K562 (cell line): Measurements from ENCODE around the gene BLVRA. TPM values are rescaled to one million over a fixed set of nuclear protein-coding genes. Genes with fewer than 3 reads are reported as not detected.
A peak's percentile ranks its signal among the peaks of the same experiment; 100 is the strongest.

Source experiments
- ATAC-seq: fragments of 200-7000 bp; cut with Tn5 transposase; 3 replicates; pipeline ENCODE4 v1.9.1; 2020; ENCODE audit warnings: moderate library complexity
- BruUV-seq: library from RNA; stranded (reverse); fragments of 400-500 nt; replicated peaks from 2 replicates; lab custom pipeline; 2021; lab: Mats Ljungman, UMichigan
- CTCF ChIA-PET: fragments of 300-600 bp; formaldehyde crosslinking; extraction: SDS; loops from one replicate; lab custom pipeline; 2021; ENCODE audit warnings: low intra/inter-chr PET ratio; lab: Yijun Ruan, JAX
- POLR2A ChIA-PET: fragments of 300-600, 350-650 bp; sonication (Branson Sonifier 250); formaldehyde crosslinking; extraction: SDS; loops from one replicate; lab custom pipeline; 2021; ENCODE audit warnings: antibody characterized with exemption, inconsistent platforms; lab: Yijun Ruan, JAX
- DNase-seq, 4 experiments: peaks; one replicate each; pipeline versions ENCODE4 v3.0.0 to v3.0.0-alpha.2; 2011 to 2018; ENCODE audit warnings: low spot score in 3 of 4, mixed read lengths in 3 of 4; ENCODE audit errors: extremely low read depth in 1 of 4
- FAIRE-seq: peaks from 2 replicates; lab custom pipeline; 2011; peaks lifted over from hg19 to GRCh38; lab: Jason Lieb, UNC
- H2AFZ ChIP-seq: 2 replicates; pipeline ENCODE4 v1.6.0; 2011; ENCODE audit warnings: low read depth, low read length, control low read depth, inconsistent platforms
- H3K27ac ChIP-seq: fragments of 200-600 bp; 3 replicates; pipeline ENCODE4 v1.8.0; 2011; ENCODE audit warnings: low read depth, mild to moderate bottlenecking, control low read depth, inconsistent platforms, low read length, moderate library complexity, mixed read lengths; ENCODE audit errors: extremely low read depth
- H3K27me3 ChIP-seq, 2 experiments: fragments of 300-600 bp in 1 of 2; 2 replicates in 1 of 2; 3 replicates in 1 of 2; pipeline versions ENCODE4 v1.6.0 to v1.8.0; 2011; ENCODE audit warnings: inconsistent platforms in 2 of 2, low read length in 2 of 2, mild to moderate bottlenecking in 1 of 2, mixed read lengths in 1 of 2, moderate library complexity in 1 of 2; ENCODE audit not compliant: control insufficient read depth in 2 of 2, insufficient read depth in 2 of 2
- H3K36me3 ChIP-seq: fragments of 300-600 bp; 3 replicates; pipeline ENCODE4 v1.8.0; 2011; ENCODE audit warnings: mild to moderate bottlenecking, low read length, inconsistent platforms; ENCODE audit not compliant: control insufficient read depth, insufficient read depth
- H3K4me1 ChIP-seq, 2 experiments: fragments of 200-600 bp in 1 of 2; replicated peaks in 1 of 2; 2 replicates in 1 of 2; 3 replicates in 1 of 2; pipeline versions ENCODE4 v1.5.1 to v1.8.0; 2011; ENCODE audit warnings: inconsistent platforms in 2 of 2, low read length in 2 of 2, mild to moderate bottlenecking in 1 of 2, mixed read lengths in 1 of 2, moderate library complexity in 1 of 2; ENCODE audit not compliant: control insufficient read depth in 2 of 2, insufficient read depth in 2 of 2
- H3K4me2 ChIP-seq: 2 replicates; pipeline ENCODE4 v1.6.1; 2011; ENCODE audit warnings: low read length, control low read depth, inconsistent platforms, mixed read lengths; ENCODE audit not compliant: insufficient read depth
- H3K4me3 ChIP-seq: fragments of 200-600 bp; sonication (generic), shearing (Covaris generic); 2 replicates; pipeline ENCODE4 v1.5.1; 2016; ENCODE audit warnings: control low read depth, inconsistent platforms
- H3K79me2 ChIP-seq: fragments of 200-600 bp; 3 replicates; pipeline ENCODE4 v1.8.0; 2011; ENCODE audit warnings: low read length, inconsistent platforms; ENCODE audit not compliant: control insufficient read depth, insufficient read depth
- H3K9ac ChIP-seq, 2 experiments: 2 replicates each; pipeline versions ENCODE4 v1.6.0 to v1.6.1; 2011; ENCODE audit warnings: low read depth in 2 of 2, low read length in 2 of 2, control low read depth in 1 of 2, inconsistent platforms in 1 of 2, mild to moderate bottlenecking in 1 of 2, mixed read lengths in 1 of 2; ENCODE audit not compliant: insufficient read depth in 1 of 2
- H3K9me1 ChIP-seq: one replicate; pipeline ENCODE4 v1.6.0; 2011; ENCODE audit warnings: inconsistent platforms, mild to moderate bottlenecking, low read length, moderate library complexity; ENCODE audit not compliant: control insufficient read depth, insufficient read depth
- H3K9me3 ChIP-seq: replicated peaks from 2 replicates; pipeline ENCODE4 v1.5.1; 2011; ENCODE audit warnings: low read depth, low read length, inconsistent platforms; ENCODE audit not compliant: control insufficient read depth, insufficient read depth
- H4K20me1 ChIP-seq: replicated peaks from 2 replicates; pipeline ENCODE4 v1.6.1; 2011; ENCODE audit warnings: low read length, inconsistent platforms, mixed read lengths; ENCODE audit not compliant: control insufficient read depth, insufficient read depth
- BMI1 ChIP-seq: fragments of 150-350 bp; IDR thresholded peaks from 2 replicates; pipeline ENCODE4 v1.6.1; 2014; ENCODE audit warnings: low read length
- COPS2 ChIP-seq: fragments of 450-650 bp; conservative IDR thresholded peaks from 2 replicates; pipeline ENCODE4 v1.6.1; 2016; ENCODE audit warnings: mild to moderate bottlenecking, moderate library complexity
- DIDO1 ChIP-seq: fragments of 450-650 bp; IDR thresholded peaks from 2 replicates; pipeline ENCODE4 v1.6.1; 2016; ENCODE audit warnings: low read depth, missing biosample characterization, missing genetic modification characterization
- HEY1 ChIP-seq: fragments of 250-450 bp; sonication (Bioruptor Pico); IDR thresholded peaks from 2 replicates; pipeline ENCODE4 v1.5.0; 2020; ENCODE audit warnings: mild to moderate bottlenecking, moderate library complexity, borderline replicate concordance
- JUND ChIP-seq, 2 experiments: IDR thresholded peaks; 2 replicates in 1 of 2; 3 replicates in 1 of 2; pipeline ENCODE4 v1.6.1; 2011; ENCODE audit warnings: borderline replicate concordance in 2 of 2, low read depth in 2 of 2, low read length in 2 of 2, improper control_type of control experiment in 1 of 2, missing biosample characterization in 1 of 2, missing genetic modification characterization in 1 of 2, missing genetic modification reagents in 1 of 2
- RAD51 ChIP-seq: fragments of 450-650 bp; IDR thresholded peaks from 2 replicates; pipeline ENCODE4 v1.7.1; 2016; ENCODE audit warnings: low read depth, mild to moderate bottlenecking, borderline replicate concordance
- RBM15 ChIP-seq: fragments of 200-400 bp; formaldehyde crosslinking; IDR thresholded peaks from 2 replicates; pipeline ENCODE4 v1.6.1; 2018; ENCODE audit warnings: mild to moderate bottlenecking, low read length, moderate library complexity; ENCODE audit not compliant: insufficient read depth
- RBM22 ChIP-seq: fragments of 200-400 bp; formaldehyde crosslinking; IDR thresholded peaks from 2 replicates; pipeline ENCODE4 v1.6.1; 2018; ENCODE audit warnings: low read length, low read depth; ENCODE audit not compliant: poor library complexity, severe bottlenecking
- SP2 ChIP-seq: IDR thresholded peaks from 2 replicates; pipeline ENCODE4 v1.6.1; 2011; ENCODE audit warnings: mild to moderate bottlenecking, low read depth, low read length, moderate library complexity; ENCODE audit not compliant: poor library complexity, severe bottlenecking; ENCODE audit errors: extremely low read depth
- WGBS: fragments of 100-300 bp; shearing (Covaris generic); methylation state at CpG from one replicate; pipeline ENCODE4 v1.1.6; 2016; ENCODE audit warnings: low coverage, mixed read lengths; ENCODE audit not compliant: insufficient coverage; ENCODE audit errors: missing lambda C conversion rate; 5-methylcytosine and 5-hydroxymethylcytosine counted together
- in situ Hi-C: fragments of 300-500 bp; cut with MboI; formaldehyde crosslinking; loops from 4 replicates; pipeline ENCODE4 v1.15.0; 2018; ENCODE audit warnings: inconsistent platforms, mixed read lengths
- intact Hi-C: fragments of 100-400 bp; cut with micrococcal nuclease; formaldehyde crosslinking; loops from 2 replicates; pipeline ENCODE4 v1.14.2; 2022
- polyA plus RNA-seq, 8 experiments: library from polyadenylated mRNA; depleted of rRNA in 4 of 8; stranded (reverse) in 5 of 8; unstranded in 3 of 8; fragments of >200 nt; fragmentation: Nextera tagmentation in 2 of 8; fragmentation: Illumina TruSeq in 1 of 8; extraction: Ambion mirVana in 2 of 8; extraction: Trizol in 1 of 8; gene quantifications; 2 replicates each; pipeline versions ENCODE4 v1.2.1 to v1.2.3, GENCODE V29; 2011 to 2014; ENCODE audit warnings: inconsistent platforms in 1 of 8, missing spikeins in 1 of 8
- total RNA-seq, 7 experiments: library from RNA; depleted of rRNA in 6 of 7; stranded (reverse); fragments of >200 nt in 6 of 7; fragmentation: Illumina TruSeq in 2 of 7; extraction: Trizol in 2 of 7; gene quantifications; 2 replicates each; pipeline versions ENCODE4 v1.2.1 to v1.2.3, GENCODE V29; 2011 to 2021; ENCODE audit warnings: low replicate concordance in 1 of 7
- TF ChIP-seq, protein P1 (sequence below): fragments of 200-400 bp; formaldehyde crosslinking; IDR thresholded peaks from 2 replicates; pipeline ENCODE4 v1.6.1; 2017; ENCODE audit warnings: mild to moderate bottlenecking, low read depth, low read length, moderate library complexity
- TF ChIP-seq, protein P2 (sequence below): sonication (generic); formaldehyde crosslinking; IDR thresholded peaks from 2 replicates; pipeline ENCODE4 v1.8.0; 2022; ENCODE audit warnings: mild to moderate bottlenecking, missing genetic modification reagents, borderline replicate concordance
- TF ChIP-seq, protein P3 (sequence below): sonication (generic); formaldehyde crosslinking; IDR thresholded peaks from 2 replicates; pipeline ENCODE4 v1.8.1; 2022; ENCODE audit warnings: missing genetic modification reagents
- TF ChIP-seq, protein P4 (sequence below): sonication (generic); formaldehyde crosslinking; IDR thresholded peaks from 2 replicates; pipeline ENCODE4 v1.8.1; 2023; ENCODE audit warnings: mild to moderate bottlenecking, missing genetic modification reagents

Gene BLVRA
- total and polyA plus RNA-seq, 9 of the 15 experiments (the other 6 are each of a cell fraction or from before 2014, with no cell fraction given) = 48.5 to 147 (median 61.5) TPM

DNA sequence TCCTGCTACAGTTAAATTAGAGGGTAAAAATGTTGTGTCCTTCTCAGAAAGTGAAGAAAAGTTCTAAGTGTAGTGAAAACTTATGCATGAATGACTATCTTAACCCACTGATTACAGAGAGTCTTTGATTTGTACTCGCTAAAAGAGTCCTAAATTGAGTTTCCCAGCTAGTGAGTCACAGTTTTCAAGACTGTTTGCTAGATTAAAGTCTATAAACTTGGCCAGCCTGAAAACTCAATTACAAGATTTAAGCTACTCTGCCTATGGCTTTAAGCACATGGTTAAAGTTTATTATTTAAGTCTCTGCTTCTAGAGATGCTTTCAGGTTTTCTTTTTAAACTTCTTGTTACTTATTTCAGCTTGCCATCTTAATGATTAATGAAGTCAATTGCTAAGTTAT, 66.5 kb downstream of the BLVRA start:
- Histone ChIP-seq H3K4me3 (no peak overlapping the region), H3K9me1 (no peaks in the 10 kb centered on the region), H2AFZ (no peak overlapping the region), H3K9ac (no peak overlapping the region), H3K79me2 (no peaks in the 10 kb centered on the region), H3K4me1 (peaks cover 5 to 7% of the 10 kb centered on the region in 2 experiments; a peak in 2 of 5 replicates), H3K4me2 (no peak overlapping the region), H3K27ac (no peak overlapping the region), H3K27me3 (peaks cover 20 to 21% of the 10 kb centered on the region in 2 experiments), H4K20me1 (no peaks in the 10 kb centered on the region), H3K9me3 (no peaks in the 10 kb centered on the region; the same call in 1 of the 2 replicates), H3K36me3 (no peaks in the 10 kb centered on the region)
- in situ Hi-C loops (loop anchor here (25.0 kb wide), 1 partner anchor 1888 kb away; no protein-coding TSS in a partner anchor), intact Hi-C loops (no loop called here)
- ChIA-PET CTCF (interaction anchor here (0.6 kb wide), 1 partner anchor 365 kb away, joined by 3 read pairs; no protein-coding TSS in a partner anchor), POLR2A (interaction anchor here (1.7 kb wide), 1 partner anchor 12 kb away, joined by 4 read pairs; no protein-coding TSS in a partner anchor)
- no TSS peak for BruUV-seq
- peak; percentile 51 for FAIRE-seq
- 0% methylated on average over 1 of the region's 1 CpG for WGBS
- ATAC-seq = no peak
- no peak for DNase-seq
- TF ChIP-seq BMI1 = 0 out of 2 replicates have a peak, but pooled peaks have one; percentile 13
- no peak for TF ChIP-seq COPS2
- TF ChIP-seq RBM15 = no peak
- TF ChIP-seq RBM22 = no peak
- no peak for TF ChIP-seq SP2
- no peak for TF ChIP-seq RAD51
- TF ChIP-seq, protein P1, sequence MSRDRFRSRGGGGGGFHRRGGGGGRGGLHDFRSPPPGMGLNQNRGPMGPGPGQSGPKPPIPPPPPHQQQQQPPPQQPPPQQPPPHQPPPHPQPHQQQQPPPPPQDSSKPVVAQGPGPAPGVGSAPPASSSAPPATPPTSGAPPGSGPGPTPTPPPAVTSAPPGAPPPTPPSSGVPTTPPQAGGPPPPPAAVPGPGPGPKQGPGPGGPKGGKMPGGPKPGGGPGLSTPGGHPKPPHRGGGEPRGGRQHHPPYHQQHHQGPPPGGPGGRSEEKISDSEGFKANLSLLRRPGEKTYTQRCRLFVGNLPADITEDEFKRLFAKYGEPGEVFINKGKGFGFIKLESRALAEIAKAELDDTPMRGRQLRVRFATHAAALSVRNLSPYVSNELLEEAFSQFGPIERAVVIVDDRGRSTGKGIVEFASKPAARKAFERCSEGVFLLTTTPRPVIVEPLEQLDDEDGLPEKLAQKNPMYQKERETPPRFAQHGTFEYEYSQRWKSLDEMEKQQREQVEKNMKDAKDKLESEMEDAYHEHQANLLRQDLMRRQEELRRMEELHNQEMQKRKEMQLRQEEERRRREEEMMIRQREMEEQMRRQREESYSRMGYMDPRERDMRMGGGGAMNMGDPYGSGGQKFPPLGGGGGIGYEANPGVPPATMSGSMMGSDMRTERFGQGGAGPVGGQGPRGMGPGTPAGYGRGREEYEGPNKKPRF = no peak
- TF ChIP-seq DIDO1 = no peak
- TF ChIP-seq JUND (IDR thresholded peaks at IDR 0.05; ENCODE audit: borderline replicate concordance, low read depth, low read length) = 0 out of 2 replicates have a peak, but pooled peaks have one; percentile 1
- TF ChIP-seq JUND (tag; IDR thresholded peaks at IDR 0.05; ENCODE audit: borderline replicate concordance, low read depth, low read length) = no peak; the same call in 2 of the 3 replicates
- TF ChIP-seq HEY1 (CRISPR knock-in tag) = no peak
- TF ChIP-seq, protein P2, sequence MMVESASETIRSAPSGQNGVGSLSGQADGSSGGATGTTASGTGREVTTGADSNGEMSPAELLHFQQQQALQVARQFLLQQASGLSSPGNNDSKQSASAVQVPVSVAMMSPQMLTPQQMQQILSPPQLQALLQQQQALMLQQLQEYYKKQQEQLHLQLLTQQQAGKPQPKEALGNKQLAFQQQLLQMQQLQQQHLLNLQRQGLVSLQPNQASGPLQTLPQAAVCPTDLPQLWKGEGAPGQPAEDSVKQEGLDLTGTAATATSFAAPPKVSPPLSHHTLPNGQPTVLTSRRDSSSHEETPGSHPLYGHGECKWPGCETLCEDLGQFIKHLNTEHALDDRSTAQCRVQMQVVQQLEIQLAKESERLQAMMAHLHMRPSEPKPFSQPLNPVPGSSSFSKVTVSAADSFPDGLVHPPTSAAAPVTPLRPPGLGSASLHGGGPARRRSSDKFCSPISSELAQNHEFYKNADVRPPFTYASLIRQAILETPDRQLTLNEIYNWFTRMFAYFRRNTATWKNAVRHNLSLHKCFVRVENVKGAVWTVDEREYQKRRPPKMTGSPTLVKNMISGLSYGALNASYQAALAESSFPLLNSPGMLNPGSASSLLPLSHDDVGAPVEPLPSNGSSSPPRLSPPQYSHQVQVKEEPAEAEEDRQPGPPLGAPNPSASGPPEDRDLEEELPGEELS (CRISPR knock-in tag) = no peak
- TF ChIP-seq, protein P3, sequence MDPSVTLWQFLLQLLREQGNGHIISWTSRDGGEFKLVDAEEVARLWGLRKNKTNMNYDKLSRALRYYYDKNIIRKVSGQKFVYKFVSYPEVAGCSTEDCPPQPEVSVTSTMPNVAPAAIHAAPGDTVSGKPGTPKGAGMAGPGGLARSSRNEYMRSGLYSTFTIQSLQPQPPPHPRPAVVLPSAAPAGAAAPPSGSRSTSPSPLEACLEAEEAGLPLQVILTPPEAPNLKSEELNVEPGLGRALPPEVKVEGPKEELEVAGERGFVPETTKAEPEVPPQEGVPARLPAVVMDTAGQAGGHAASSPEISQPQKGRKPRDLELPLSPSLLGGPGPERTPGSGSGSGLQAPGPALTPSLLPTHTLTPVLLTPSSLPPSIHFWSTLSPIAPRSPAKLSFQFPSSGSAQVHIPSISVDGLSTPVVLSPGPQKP = no peak
- TF ChIP-seq, protein P4, sequence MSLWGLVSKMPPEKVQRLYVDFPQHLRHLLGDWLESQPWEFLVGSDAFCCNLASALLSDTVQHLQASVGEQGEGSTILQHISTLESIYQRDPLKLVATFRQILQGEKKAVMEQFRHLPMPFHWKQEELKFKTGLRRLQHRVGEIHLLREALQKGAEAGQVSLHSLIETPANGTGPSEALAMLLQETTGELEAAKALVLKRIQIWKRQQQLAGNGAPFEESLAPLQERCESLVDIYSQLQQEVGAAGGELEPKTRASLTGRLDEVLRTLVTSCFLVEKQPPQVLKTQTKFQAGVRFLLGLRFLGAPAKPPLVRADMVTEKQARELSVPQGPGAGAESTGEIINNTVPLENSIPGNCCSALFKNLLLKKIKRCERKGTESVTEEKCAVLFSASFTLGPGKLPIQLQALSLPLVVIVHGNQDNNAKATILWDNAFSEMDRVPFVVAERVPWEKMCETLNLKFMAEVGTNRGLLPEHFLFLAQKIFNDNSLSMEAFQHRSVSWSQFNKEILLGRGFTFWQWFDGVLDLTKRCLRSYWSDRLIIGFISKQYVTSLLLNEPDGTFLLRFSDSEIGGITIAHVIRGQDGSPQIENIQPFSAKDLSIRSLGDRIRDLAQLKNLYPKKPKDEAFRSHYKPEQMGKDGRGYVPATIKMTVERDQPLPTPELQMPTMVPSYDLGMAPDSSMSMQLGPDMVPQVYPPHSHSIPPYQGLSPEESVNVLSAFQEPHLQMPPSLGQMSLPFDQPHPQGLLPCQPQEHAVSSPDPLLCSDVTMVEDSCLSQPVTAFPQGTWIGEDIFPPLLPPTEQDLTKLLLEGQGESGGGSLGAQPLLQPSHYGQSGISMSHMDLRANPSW (CRISPR knock-in tag) = no peak
